Endothelial cell (in vitro differentiated cells): ENCODE data around the gene CFAP46. TPM values are rescaled to one million over a fixed set of nuclear protein-coding genes. Genes with fewer than 3 reads are reported as not detected.

ENCODE experiments used
- DNase-seq: peaks from one replicate; pipeline ENCODE4 v3.0.0; 2021; ENCODE audit warnings: low spot score
- H3K27ac Mint-ChIP-seq: one replicate; pipeline ENCODE4 v1.8.0; 2021; ENCODE audit warnings: mixed read lengths, inconsistent platforms; ENCODE audit not compliant: unreplicated experiment
- H3K27me3 Mint-ChIP-seq: one replicate; pipeline ENCODE4 v1.8.0; 2021; ENCODE audit warnings: mild to moderate bottlenecking, moderate library complexity, mixed read lengths, inconsistent platforms; ENCODE audit not compliant: unreplicated experiment
- H3K36me3 Mint-ChIP-seq: one replicate; pipeline ENCODE4 v1.8.0; 2021; ENCODE audit warnings: mild to moderate bottlenecking, low read depth, mixed read lengths, inconsistent platforms; ENCODE audit not compliant: unreplicated experiment
- H3K4me1 Mint-ChIP-seq: one replicate; pipeline ENCODE4 v1.8.0; 2021; ENCODE audit warnings: mild to moderate bottlenecking, mixed read lengths, inconsistent platforms; ENCODE audit not compliant: unreplicated experiment
- H3K4me3 Mint-ChIP-seq: one replicate; pipeline ENCODE4 v1.8.0; 2021; ENCODE audit warnings: mild to moderate bottlenecking, mixed read lengths, inconsistent platforms; ENCODE audit not compliant: unreplicated experiment
- H3K9me3 Mint-ChIP-seq: one replicate; pipeline ENCODE4 v1.8.0; 2021; ENCODE audit warnings: mixed read lengths, inconsistent platforms; ENCODE audit not compliant: unreplicated experiment
- total RNA-seq: library from RNA; stranded (reverse); fragmentation: NEBNext Ultra II Directional; extraction: Animal tissue kit (Norgen Biotek cat#: 25700); gene quantifications from one replicate; pipeline ENCODE4 v1.2.1, GENCODE V29; 2021; ENCODE audit not compliant: unreplicated experiment
- TF ChIP-seq, protein P1 (sequence below): fragments of 200-600 bp; sonication (generic); IDR thresholded peaks from one replicate; pipeline ENCODE4 v1.5.0; 2021; ENCODE audit warnings: antibody characterized with exemption; ENCODE audit not compliant: unreplicated experiment

CFAP46 gene
- total RNA-seq, 1 donor from 2014 or later = 0.95 TPM

GRCh38 chr10:132979491-132980425, 37.4 kb upstream of the CFAP46 start:
- Mint-ChIP-seq H3K36me3 (no peaks in the 10 kb centered on the region), H3K27me3 (peaks cover 8% of the 10 kb centered on the region), H3K27ac (no peak overlapping the region), H3K4me3 (no peak overlapping the region), H3K9me3 (no peaks in the 10 kb centered on the region), H3K4me1 (peaks cover 6% of the 10 kb centered on the region)
- DNase-seq = no peak
- TF ChIP-seq, protein P1, sequence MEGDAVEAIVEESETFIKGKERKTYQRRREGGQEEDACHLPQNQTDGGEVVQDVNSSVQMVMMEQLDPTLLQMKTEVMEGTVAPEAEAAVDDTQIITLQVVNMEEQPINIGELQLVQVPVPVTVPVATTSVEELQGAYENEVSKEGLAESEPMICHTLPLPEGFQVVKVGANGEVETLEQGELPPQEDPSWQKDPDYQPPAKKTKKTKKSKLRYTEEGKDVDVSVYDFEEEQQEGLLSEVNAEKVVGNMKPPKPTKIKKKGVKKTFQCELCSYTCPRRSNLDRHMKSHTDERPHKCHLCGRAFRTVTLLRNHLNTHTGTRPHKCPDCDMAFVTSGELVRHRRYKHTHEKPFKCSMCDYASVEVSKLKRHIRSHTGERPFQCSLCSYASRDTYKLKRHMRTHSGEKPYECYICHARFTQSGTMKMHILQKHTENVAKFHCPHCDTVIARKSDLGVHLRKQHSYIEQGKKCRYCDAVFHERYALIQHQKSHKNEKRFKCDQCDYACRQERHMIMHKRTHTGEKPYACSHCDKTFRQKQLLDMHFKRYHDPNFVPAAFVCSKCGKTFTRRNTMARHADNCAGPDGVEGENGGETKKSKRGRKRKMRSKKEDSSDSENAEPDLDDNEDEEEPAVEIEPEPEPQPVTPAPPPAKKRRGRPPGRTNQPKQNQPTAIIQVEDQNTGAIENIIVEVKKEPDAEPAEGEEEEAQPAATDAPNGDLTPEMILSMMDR = no peak

- DNase-seq = no peak
- Mint-ChIP-seq H3K9me3 (no peaks in the 10 kb centered on the region), H3K36me3 (no peaks in the 10 kb centered on the region), H3K27me3 (peaks cover 8% of the 10 kb centered on the region), H3K4me3 (no peak overlapping the region), H3K27ac (no peak overlapping the region), H3K4me1 (peaks cover 6% of the 10 kb centered on the region)
- TF ChIP-seq, protein P1 = no peak
These were observed 36.2 kb upstream of the CFAP46 start for GRCh38 chr10:132978542-132978941.

DNA sequence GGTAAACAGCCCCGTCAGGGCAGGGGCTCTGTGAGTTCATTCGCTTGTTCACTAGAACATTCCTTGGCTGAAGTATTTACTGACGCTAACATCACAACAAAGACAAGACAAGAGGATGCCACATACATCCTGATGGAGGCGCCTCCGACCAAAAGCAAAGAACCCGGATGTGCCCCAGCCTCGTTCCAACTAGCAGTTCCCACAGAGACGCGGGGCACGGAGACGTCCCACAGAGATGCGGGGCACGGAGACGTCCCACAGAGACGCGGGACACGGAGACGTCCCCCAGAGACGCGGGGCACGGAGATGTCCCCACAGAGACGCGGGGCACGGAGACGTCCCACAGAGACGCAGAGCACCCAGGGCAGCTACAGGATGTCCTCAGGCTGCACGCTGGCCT, 35.4 kb upstream of the CFAP46 start:
- H3K9me3 Mint-ChIP-seq = no peaks in the 10 kb centered on the region
- TF ChIP-seq, protein P1 = no peak
- H3K4me1 Mint-ChIP-seq = peaks cover 6% of the 10 kb centered on the region
- H3K27me3 Mint-ChIP-seq = peaks cover 11% of the 10 kb centered on the region
- H3K36me3 Mint-ChIP-seq = no peaks in the 10 kb centered on the region
- H3K4me3 Mint-ChIP-seq = no peak overlapping the region
- no peak overlapping the region for H3K27ac Mint-ChIP-seq
- DNase-seq = no peak

GRCh38 chr10:132977076-132977475, 34.7 kb upstream of the CFAP46 start:
- Mint-ChIP-seq H3K4me1 (peaks cover 6% of the 10 kb centered on the region), H3K4me3 (no peak overlapping the region), H3K9me3 (no peaks in the 10 kb centered on the region), H3K27me3 (peaks cover 12% of the 10 kb centered on the region), H3K27ac (no peak overlapping the region), H3K36me3 (no peaks in the 10 kb centered on the region)
- TF ChIP-seq, protein P1 = no peak
- DNase-seq = no peak
